Lung (tissue), 12 donors: ENCODE results near the gene SIGLEC1. TPM values are rescaled to one million over a fixed set of nuclear protein-coding genes. Genes with fewer than 3 reads are reported as not detected.

Experiments
- ATAC-seq: fragments of 200-7000 bp; cut with Tn5 transposase; one replicate; pipeline ENCODE4 v1.9.1; 2020; ENCODE audit warnings: moderate number of reproducible peaks; ENCODE audit not compliant: insufficient read depth, low FRiP score
- DNase-seq, 3 donors: peaks; one replicate each; pipeline ENCODE4 v3.0.0-alpha.2; 2013 to 2017
- H3K27ac ChIP-seq, 2 donors: one replicate each; pipeline ENCODE4 v1.5.1; 2013; ENCODE audit warnings: mild to moderate bottlenecking in 2 of 2, moderate library complexity in 2 of 2, control low read depth in 1 of 2, inconsistent platforms in 1 of 2, low read depth in 1 of 2, low read length in 1 of 2
- H3K27me3 ChIP-seq, 3 donors: one replicate each; pipeline ENCODE4 v1.5.1; 2013; ENCODE audit warnings: low read length in 2 of 3; ENCODE audit not compliant: control insufficient read depth in 3 of 3, insufficient read depth in 3 of 3
- H3K36me3 ChIP-seq, 4 donors: one replicate each; pipeline ENCODE4 v1.5.1; 2013; ENCODE audit warnings: low read length in 4 of 4, mild to moderate bottlenecking in 1 of 4, moderate library complexity in 1 of 4; ENCODE audit not compliant: control insufficient read depth in 4 of 4, insufficient read depth in 4 of 4
- H3K4me1 ChIP-seq, 5 donors: one replicate each; pipeline ENCODE4 v1.5.1; 2013; ENCODE audit warnings: low read length in 5 of 5, mild to moderate bottlenecking in 2 of 5, moderate library complexity in 1 of 5; ENCODE audit not compliant: control insufficient read depth in 5 of 5, insufficient read depth in 5 of 5
- H3K4me3 ChIP-seq: one replicate; pipeline ENCODE4 v1.5.1; 2013; ENCODE audit warnings: mild to moderate bottlenecking, control low read depth, moderate library complexity
- H3K9ac ChIP-seq, 2 donors: one replicate each; pipeline ENCODE4 v1.5.1; 2013; ENCODE audit warnings: low read length in 2 of 2, control low read depth in 1 of 2; ENCODE audit not compliant: insufficient read depth in 1 of 2
- H3K9me3 ChIP-seq, 4 donors: one replicate each; pipeline ENCODE4 v1.5.1; 2013; ENCODE audit warnings: low read length in 3 of 4, mild to moderate bottlenecking in 1 of 4, moderate library complexity in 1 of 4; ENCODE audit not compliant: control insufficient read depth in 4 of 4, insufficient read depth in 3 of 4
- CTCF ChIP-seq: IDR thresholded peaks from 2 replicates; pipeline ENCODE4 v1.5.1; 2012; ENCODE audit warnings: mild to moderate bottlenecking; ENCODE audit errors: control extremely low read depth, extremely low read depth
- WGBS, 2 donors: extraction: QIAGEN DNeasy Blood & Tissue Kit; methylation state at CpG; one replicate each; pipeline ENCODE4 v1.1.7; 2013; 5-methylcytosine and 5-hydroxymethylcytosine counted together
- polyA plus RNA-seq, 2 donors: library from polyadenylated mRNA; stranded (reverse); fragments of 200-250 nt; gene quantifications; one replicate each; pipeline ENCODE4 v1.2.1, GENCODE V29; 2013
- total RNA-seq, 2 donors: library from RNA; depleted of rRNA in 1 of 2; stranded (reverse); fragments of >200 nt in 1 of 2; gene quantifications; one replicate each; pipeline ENCODE4 v1.2.1, GENCODE V29; 2014 to 2021
- donor health status: control.
- donor health status: control.
- donor health status: Bipolar disorder and iron deficiency.
- donor health status: healthy.
- donor health status: DM: yes; HTN: yes; CAD: no.

Gene SIGLEC1
- total and polyA plus RNA-seq, 4 donors, result 3.7 to 34.2 (median 18.7) TPM

GRCh38 chr20:3753501-3754275 is 41.3 kb upstream of the SIGLEC1 start:
- Histone ChIP-seq H3K27ac (no peak overlapping the region), H3K36me3 (peaks cover 0 to 22% (median 12%) of the 10 kb centered on the region in 4 donors), H3K4me1 (peaks cover 0 to 6% (median 0%) of the 10 kb centered on the region in 5 donors), H3K9me3 (no peaks in the 10 kb centered on the region), H3K9ac (no peak overlapping the region), H3K27me3 (peaks cover 0 to 16% (median 3%) of the 10 kb centered on the region in 3 donors), H3K4me3 (no peak overlapping the region)
- ATAC-seq (no peak), DNase-seq (no peak)
- TF ChIP-seq CTCF, result no peak
- 77 to 80% methylated on average over 24 to 26 of the region's 26 CpGs for WGBS, 2 donors

- TF ChIP-seq CTCF, result peak; percentile 60
- Histone ChIP-seq H3K4me3 (no peak overlapping the region), H3K4me1 (peaks cover 0 to 6% (median 0%) of the 10 kb centered on the region in 5 donors), H3K9me3 (no peaks in the 10 kb centered on the region), H3K9ac (no peak overlapping the region), H3K27me3 (peaks cover 0 to 19% (median 3%) of the 10 kb centered on the region in 3 donors), H3K36me3 (peaks cover 0 to 20% (median 12%) of the 10 kb centered on the region in 4 donors), H3K27ac (no peak overlapping the region)
- DNase-seq (peak; percentile 69 to 85 (median 73)), ATAC-seq (peak; percentile 64)
- 45 to 47% methylated on average over 4 of the region's 4 CpGs for WGBS, 2 donors
These were observed 40.7 kb upstream of the SIGLEC1 start for GRCh38 chr20:3753098-3753497.

GRCh38 chr20:3752386-3752759 is 40.0 kb upstream of the SIGLEC1 start:
- ATAC-seq, result no peak

More at GRCh38 chr20:3752386-3752759, 40.0 kb upstream of the SIGLEC1 start:
- no peak for DNase-seq
- Histone ChIP-seq H3K4me1 (peaks cover 0 to 6% (median 0%) of the 10 kb centered on the region in 5 donors), H3K9ac (no peak overlapping the region), H3K9me3 (no peaks in the 10 kb centered on the region), H3K27ac (no peak overlapping the region), H3K36me3 (peaks cover 0 to 22% (median 12%) of the 10 kb centered on the region in 4 donors), H3K4me3 (no peak overlapping the region), H3K27me3 (peaks cover 0 to 19% (median 3%) of the 10 kb centered on the region in 3 donors)
- 49 to 52% methylated on average over 13 of the region's 13 CpGs for WGBS, 2 donors
- no peak for TF ChIP-seq CTCF
